ENCODE measurements around the gene INTS15.

GRCh38 chr7:6644728-6645127 is 54.9 kb downstream of the INTS15 start:
- no peak for TF ChIP-seq POLR2AphosphoS5 (IDR thresholded peaks at IDR 0.05)
- TF ChIP-seq EP300 (IDR thresholded peaks at IDR 0.05) = no peak
- TF ChIP-seq CTCF (IDR thresholded peaks at IDR 0.05) = no peak
- no peak for TF ChIP-seq POLR2A (IDR thresholded peaks at IDR 0.05)

Measured in upper lobe of left lung (tissue), 4 donors.